ENCODE measurements around the gene MOCS1. TPM values are rescaled to one million over a fixed set of nuclear protein-coding genes. Genes with fewer than 3 reads are reported as not detected.

The MOCS1 gene
- polyA plus RNA-seq, 1 of the 3 experiments (the other 2 are of a cell fraction) = 4.2 TPM

DNA sequence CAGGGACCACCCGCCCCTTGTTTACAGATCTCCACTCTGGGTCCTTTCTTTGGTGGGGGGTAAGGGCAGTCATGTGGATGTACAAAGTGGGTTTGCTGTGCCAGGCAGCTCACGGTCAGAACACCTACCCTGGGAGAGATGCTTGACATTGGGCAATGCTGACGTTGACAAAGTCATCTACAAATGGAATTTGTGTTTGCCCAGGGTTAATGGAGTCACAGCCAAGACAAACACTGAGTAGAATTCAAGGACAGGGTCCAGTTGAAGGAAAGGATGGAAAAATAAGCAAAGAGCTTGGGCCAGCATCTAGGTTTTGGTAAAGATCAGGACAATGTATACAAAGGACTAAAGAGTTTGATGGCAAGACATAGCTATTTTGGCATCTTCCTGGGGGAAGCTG, 54.7 kb downstream of the MOCS1 start:
- no peak overlapping the region for H3K4me2 ChIP-seq
- 29% methylated on average over 3 of the region's 3 CpGs for WGBS (ENCODE audit: low lambda C conversion rate)
- no peak overlapping the region for H3K4me3 ChIP-seq (ENCODE audit: low read depth in 2 of 2, low read length in 1 of 2)
- TF ChIP-seq MXI1 (IDR thresholded peaks at IDR 0.05; ENCODE audit: low read depth, low read length) (no peak), RCOR1 (IDR thresholded peaks at IDR 0.05; ENCODE audit: low read length) (no peak), FOXJ3 (CRISPR knock-in tag; IDR thresholded peaks at IDR 0.05) (no peak), JUND (IDR thresholded peaks at IDR 0.05) (no peak), RXRA (IDR thresholded peaks at IDR 0.05; ENCODE audit: borderline replicate concordance, low read depth) (no peak), RAD21 (IDR thresholded peaks at IDR 0.05; ENCODE audit: low read length) (no peak), SIN3A (IDR thresholded peaks at IDR 0.05; ENCODE audit: borderline replicate concordance, low read depth, low read length) (no peak), TEAD4 (IDR thresholded peaks at IDR 0.05; ENCODE audit: borderline replicate concordance, insufficient read depth) (no peak), EZH2phosphoT487 (IDR thresholded peaks at IDR 0.05; ENCODE audit: borderline replicate concordance, low read depth) (no peak), SMC3 (IDR thresholded peaks at IDR 0.05; ENCODE audit: low read depth, low read length) (no peak), GATA2 (CRISPR knock-in tag; IDR thresholded peaks at IDR 0.05) (no peak), POLR2AphosphoS5 (IDR thresholded peaks at IDR 0.05; ENCODE audit: low read depth, low read length) (no peak)
- TF ChIP-seq, protein P1, sequence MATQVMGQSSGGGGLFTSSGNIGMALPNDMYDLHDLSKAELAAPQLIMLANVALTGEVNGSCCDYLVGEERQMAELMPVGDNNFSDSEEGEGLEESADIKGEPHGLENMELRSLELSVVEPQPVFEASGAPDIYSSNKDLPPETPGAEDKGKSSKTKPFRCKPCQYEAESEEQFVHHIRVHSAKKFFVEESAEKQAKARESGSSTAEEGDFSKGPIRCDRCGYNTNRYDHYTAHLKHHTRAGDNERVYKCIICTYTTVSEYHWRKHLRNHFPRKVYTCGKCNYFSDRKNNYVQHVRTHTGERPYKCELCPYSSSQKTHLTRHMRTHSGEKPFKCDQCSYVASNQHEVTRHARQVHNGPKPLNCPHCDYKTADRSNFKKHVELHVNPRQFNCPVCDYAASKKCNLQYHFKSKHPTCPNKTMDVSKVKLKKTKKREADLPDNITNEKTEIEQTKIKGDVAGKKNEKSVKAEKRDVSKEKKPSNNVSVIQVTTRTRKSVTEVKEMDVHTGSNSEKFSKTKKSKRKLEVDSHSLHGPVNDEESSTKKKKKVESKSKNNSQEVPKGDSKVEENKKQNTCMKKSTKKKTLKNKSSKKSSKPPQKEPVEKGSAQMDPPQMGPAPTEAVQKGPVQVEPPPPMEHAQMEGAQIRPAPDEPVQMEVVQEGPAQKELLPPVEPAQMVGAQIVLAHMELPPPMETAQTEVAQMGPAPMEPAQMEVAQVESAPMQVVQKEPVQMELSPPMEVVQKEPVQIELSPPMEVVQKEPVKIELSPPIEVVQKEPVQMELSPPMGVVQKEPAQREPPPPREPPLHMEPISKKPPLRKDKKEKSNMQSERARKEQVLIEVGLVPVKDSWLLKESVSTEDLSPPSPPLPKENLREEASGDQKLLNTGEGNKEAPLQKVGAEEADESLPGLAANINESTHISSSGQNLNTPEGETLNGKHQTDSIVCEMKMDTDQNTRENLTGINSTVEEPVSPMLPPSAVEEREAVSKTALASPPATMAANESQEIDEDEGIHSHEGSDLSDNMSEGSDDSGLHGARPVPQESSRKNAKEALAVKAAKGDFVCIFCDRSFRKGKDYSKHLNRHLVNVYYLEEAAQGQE (IDR thresholded peaks at IDR 0.05; ENCODE audit: low read depth, low read length) = no peak
- TF ChIP-seq, protein P2, sequence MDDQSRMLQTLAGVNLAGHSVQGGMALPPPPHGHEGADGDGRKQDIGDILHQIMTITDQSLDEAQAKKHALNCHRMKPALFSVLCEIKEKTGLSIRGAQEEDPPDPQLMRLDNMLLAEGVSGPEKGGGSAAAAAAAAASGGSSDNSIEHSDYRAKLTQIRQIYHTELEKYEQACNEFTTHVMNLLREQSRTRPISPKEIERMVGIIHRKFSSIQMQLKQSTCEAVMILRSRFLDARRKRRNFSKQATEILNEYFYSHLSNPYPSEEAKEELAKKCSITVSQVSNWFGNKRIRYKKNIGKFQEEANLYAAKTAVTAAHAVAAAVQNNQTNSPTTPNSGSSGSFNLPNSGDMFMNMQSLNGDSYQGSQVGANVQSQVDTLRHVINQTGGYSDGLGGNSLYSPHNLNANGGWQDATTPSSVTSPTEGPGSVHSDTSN (IDR thresholded peaks at IDR 0.05) = no peak
- TF ChIP-seq, protein P3, sequence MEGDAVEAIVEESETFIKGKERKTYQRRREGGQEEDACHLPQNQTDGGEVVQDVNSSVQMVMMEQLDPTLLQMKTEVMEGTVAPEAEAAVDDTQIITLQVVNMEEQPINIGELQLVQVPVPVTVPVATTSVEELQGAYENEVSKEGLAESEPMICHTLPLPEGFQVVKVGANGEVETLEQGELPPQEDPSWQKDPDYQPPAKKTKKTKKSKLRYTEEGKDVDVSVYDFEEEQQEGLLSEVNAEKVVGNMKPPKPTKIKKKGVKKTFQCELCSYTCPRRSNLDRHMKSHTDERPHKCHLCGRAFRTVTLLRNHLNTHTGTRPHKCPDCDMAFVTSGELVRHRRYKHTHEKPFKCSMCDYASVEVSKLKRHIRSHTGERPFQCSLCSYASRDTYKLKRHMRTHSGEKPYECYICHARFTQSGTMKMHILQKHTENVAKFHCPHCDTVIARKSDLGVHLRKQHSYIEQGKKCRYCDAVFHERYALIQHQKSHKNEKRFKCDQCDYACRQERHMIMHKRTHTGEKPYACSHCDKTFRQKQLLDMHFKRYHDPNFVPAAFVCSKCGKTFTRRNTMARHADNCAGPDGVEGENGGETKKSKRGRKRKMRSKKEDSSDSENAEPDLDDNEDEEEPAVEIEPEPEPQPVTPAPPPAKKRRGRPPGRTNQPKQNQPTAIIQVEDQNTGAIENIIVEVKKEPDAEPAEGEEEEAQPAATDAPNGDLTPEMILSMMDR (IDR thresholded peaks at IDR 0.05) = no peak
- TF ChIP-seq, protein P4, sequence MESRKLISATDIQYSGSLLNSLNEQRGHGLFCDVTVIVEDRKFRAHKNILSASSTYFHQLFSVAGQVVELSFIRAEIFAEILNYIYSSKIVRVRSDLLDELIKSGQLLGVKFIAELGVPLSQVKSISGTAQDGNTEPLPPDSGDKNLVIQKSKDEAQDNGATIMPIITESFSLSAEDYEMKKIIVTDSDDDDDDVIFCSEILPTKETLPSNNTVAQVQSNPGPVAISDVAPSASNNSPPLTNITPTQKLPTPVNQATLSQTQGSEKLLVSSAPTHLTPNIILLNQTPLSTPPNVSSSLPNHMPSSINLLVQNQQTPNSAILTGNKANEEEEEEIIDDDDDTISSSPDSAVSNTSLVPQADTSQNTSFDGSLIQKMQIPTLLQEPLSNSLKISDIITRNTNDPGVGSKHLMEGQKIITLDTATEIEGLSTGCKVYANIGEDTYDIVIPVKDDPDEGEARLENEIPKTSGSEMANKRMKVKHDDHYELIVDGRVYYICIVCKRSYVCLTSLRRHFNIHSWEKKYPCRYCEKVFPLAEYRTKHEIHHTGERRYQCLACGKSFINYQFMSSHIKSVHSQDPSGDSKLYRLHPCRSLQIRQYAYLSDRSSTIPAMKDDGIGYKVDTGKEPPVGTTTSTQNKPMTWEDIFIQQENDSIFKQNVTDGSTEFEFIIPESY (IDR thresholded peaks at IDR 0.05; ENCODE audit: borderline replicate concordance, low read depth) = no peak
- DNase-seq = no peak
- no peak overlapping the region for H3K9ac ChIP-seq
- H4K20me1 ChIP-seq (ENCODE audit: insufficient read depth) = no peaks in the 10 kb centered on the region
- POLR2A ChIA-PET = no interaction called here
- H3K4me1 ChIP-seq (ENCODE audit: control insufficient read depth in 1 of 2, insufficient read depth in 2 of 2, low read depth in 1 of 2, low read length in 1 of 2) = peaks cover 0 to 22% of the 10 kb centered on the region in 2 experiments; a peak in 1 of 4 replicates
- no peak overlapping the region for H3K27ac ChIP-seq (ENCODE audit: low read depth in 2 of 2, low read length in 1 of 2)
- no peaks in the 10 kb centered on the region for H3K9me3 ChIP-seq
- no peaks in the 10 kb centered on the region for H3K27me3 ChIP-seq (ENCODE audit: insufficient read depth)
- no peaks in the 10 kb centered on the region for H3K36me3 ChIP-seq (replicated peaks in 1 of 2; ENCODE audit: control insufficient read depth in 1 of 2, insufficient read depth in 2 of 2, low read length in 1 of 2)
- no peaks in the 10 kb centered on the region for H3K9me2 ChIP-seq
- no peaks in the 10 kb centered on the region for H3K79me2 ChIP-seq (ENCODE audit: insufficient read depth)
- no peak overlapping the region for H2AFZ ChIP-seq (ENCODE audit: low read depth)
- H3F3A ChIP-seq (replicated peaks; ENCODE audit: insufficient read depth) = no peaks in the 10 kb centered on the region
- CTCF ChIA-PET = interaction anchor here (1.9 to 3.5 kb wide), 2 partner anchors 14 kb away, joined by 7 to 22 read pairs; no protein-coding TSS in a partner anchor

Measured in SK-N-SH (cell line).